NCI-H146 (cell line): ENCODE measurements around the gene KIDINS220.

ENCODE experiments used
- DNase-seq: peaks from one replicate; lab custom pipeline; 2025; lab: John Stamatoyannopoulos, UW

The KIDINS220 gene

GRCh38 chr2:8697190-8697589 is 140.2 kb downstream of the KIDINS220 start:
- DNase-seq: no peak

GRCh38 chr2:8694737-8695136 is 142.7 kb downstream of the KIDINS220 start:
- DNase-seq: no peak

- DNase-seq: peak; percentile 82
These were observed 144.1 kb downstream of the KIDINS220 start for GRCh38 chr2:8693157-8693821.

GRCh38 chr2:8692783-8693156 is 144.6 kb downstream of the KIDINS220 start:
- DNase-seq: no peak

GRCh38 chr2:8691859-8692437 is 145.5 kb downstream of the KIDINS220 start:
- no peak for DNase-seq

- peak; percentile 84 for DNase-seq
These were observed 151.6 kb downstream of the KIDINS220 start for GRCh38 chr2:8685697-8686358.

- peak; percentile 96 for DNase-seq
These were observed 152.3 kb downstream of the KIDINS220 start for GRCh38 chr2:8684878-8685696.

- DNase-seq: peak; percentile 77
These were observed 152.9 kb downstream of the KIDINS220 start for GRCh38 chr2:8684540-8684877.

GRCh38 chr2:8682719-8683667 is 154.4 kb downstream of the KIDINS220 start:
- DNase-seq: peak; percentile 66

- DNase-seq: peak; percentile 99
These were observed 155.4 kb downstream of the KIDINS220 start, which contains the start of gene ID2 for GRCh38 chr2:8681786-8682692. TSS of gene ID2 (plus strand) at chr2:8682056. CDS start at chr2:8682166, 110 bp downstream.

GRCh38 chr2:8680822-8681760 is 156.3 kb downstream of the KIDINS220 start:
- peak; percentile 96 for DNase-seq

- DNase-seq: peak; percentile 88
These were observed 157.3 kb downstream of the KIDINS220 start for GRCh38 chr2:8679827-8680731.

GRCh38 chr2:8679567-8679826 is 157.9 kb downstream of the KIDINS220 start:
- DNase-seq: no peak
